Measurements from ENCODE around the gene PCSK4. TPM values are rescaled to one million over a fixed set of nuclear protein-coding genes. Genes with fewer than 3 reads are reported as not detected.

PCSK4 gene
- total and polyA plus RNA-seq, 2 of the 13 experiments (the other 11 are each of a cell fraction or from before 2014, with no cell fraction given), result 2.0 to 2.7 TPM

- peaks cover 16 to 75% of the 10 kb centered on the region in 2 experiments for H3K27me3 ChIP-seq (ENCODE audit: control insufficient read depth in 1 of 2, insufficient read depth in 2 of 2, low read length in 2 of 2)
- intact Hi-C loops (cut with micrococcal nuclease; ENCODE audit: unreplicated experiment), result no loop called here
- H3K27ac ChIP-seq (ENCODE audit: extremely low read length, insufficient read depth, low read length), result no peak overlapping the region
- BruUV-seq (replicated peaks), result no TSS peak
- POLR2A ChIA-PET, result no interaction called here
- H2AFZ ChIP-seq (ENCODE audit: low read length), result no peak overlapping the region
- no peak overlapping the region for H3K9ac ChIP-seq (ENCODE audit: insufficient read depth, low read depth, low read length)
- in situ Hi-C loops (cut with HindIII; ENCODE audit: extremely low pct_ligation_motif_present, low pct_unique_long_range_greater_than_20kb), result no loop called here
- H3K4me2 ChIP-seq (ENCODE audit: low read depth, low read length), result no peak overlapping the region
- peaks cover 13% of the 10 kb centered on the region; the same call in 1 of the 2 replicates for H4K20me1 ChIP-seq (ENCODE audit: insufficient read depth, low read length)
- H3K4me3 ChIP-seq (replicated peaks in 1 of 3; ENCODE audit: insufficient read depth in 1 of 3, low read depth in 2 of 3, low read length in 3 of 3), result no peak overlapping the region
- H3K9me3 ChIP-seq (ENCODE audit: low read length), result no peaks in the 10 kb centered on the region
- 0 out of 2 replicates have a peak, but pooled peaks have one; percentile 12 for TF ChIP-seq EZH2 (conservative IDR thresholded peaks at IDR 0.05; ENCODE audit: low read depth, low read length)
- TF ChIP-seq MNT (IDR thresholded peaks at IDR 0.05), result peak; percentile 76
- TF ChIP-seq ZMYM3 (CRISPR knock-in tag; IDR thresholded peaks at IDR 0.05), result peak; percentile 45; the same call in 1 of the 2 replicates
- no peak for TF ChIP-seq ZNF549 (CRISPR knock-in tag; IDR thresholded peaks at IDR 0.05)
- CTCF ChIA-PET (ENCODE audit: low intra/inter-chr PET ratio, low total read pairs), result no interaction called here
- H3K79me2 ChIP-seq (ENCODE audit: insufficient read depth, low read length), result no peaks in the 10 kb centered on the region
- WGBS (ENCODE audit: low lambda C conversion rate), result 46% methylated on average over 16 of the region's 22 CpGs
- ATAC-seq, result no peak
- DNase-seq (ENCODE audit: low spot score), result no peak
- peaks cover 40% of the 10 kb centered on the region for H3K4me1 ChIP-seq (ENCODE audit: insufficient read depth, low read length)
- H3K36me3 ChIP-seq (replicated peaks in 1 of 2; ENCODE audit: control insufficient read depth in 1 of 2, insufficient read depth in 2 of 2, low read length in 2 of 2), result no peaks in the 10 kb centered on the region
- no peak for FAIRE-seq
Measured at GRCh38 chr19:1450735-1451731, 39.1 kb downstream of the PCSK4 start.

All from HepG2 (cell line).